ENCODE measurements around the gene FZD4. TPM values are rescaled to one million over a fixed set of nuclear protein-coding genes. Genes with fewer than 3 reads are reported as not detected.
A peak's percentile ranks its signal among the peaks of the same experiment; 100 is the strongest.

Gene FZD4
- total RNA-seq, 2 experiments from 2014 or later = not detected

DNA sequence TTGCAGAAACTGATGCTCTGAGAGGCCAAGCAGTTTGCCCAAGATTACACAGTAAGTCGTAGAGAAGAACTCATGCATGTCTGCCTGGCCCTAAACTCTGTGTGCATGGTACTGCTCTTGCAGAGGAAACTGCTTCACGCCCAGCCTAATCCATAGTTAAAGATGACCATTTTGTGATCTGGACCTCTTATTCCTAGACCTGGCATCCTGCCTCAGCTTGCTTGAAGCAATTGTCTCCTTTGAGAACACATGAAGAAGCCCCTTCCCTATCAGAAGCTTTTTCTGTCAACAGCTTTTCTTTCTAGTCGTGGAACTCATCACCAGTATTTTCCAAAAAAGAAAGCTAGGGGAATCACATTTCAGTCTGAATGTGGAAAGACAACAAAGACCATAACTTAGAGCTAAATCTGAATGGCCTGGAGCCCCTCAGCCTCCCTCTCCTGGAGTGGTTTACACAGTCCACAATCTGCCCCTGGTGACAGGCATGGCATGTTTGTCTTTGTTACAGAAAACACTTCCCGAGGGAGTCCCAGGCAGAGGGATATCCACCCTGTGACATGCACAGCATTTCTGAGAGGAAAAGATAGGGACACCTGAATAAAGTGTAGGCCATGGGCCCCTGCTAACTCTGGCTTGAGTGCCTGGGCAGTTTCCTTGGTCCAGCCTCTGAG is 2.9 kb upstream of the FZD4 start:
- ATAC-seq (ENCODE audit: poor library complexity) = no peak
- POLR2A ChIA-PET = interaction anchor here (0.6 kb wide), 1 partner anchor 331 kb away, joined by 4 read pairs; no protein-coding TSS in a partner anchor
- Histone ChIP-seq H3K4me3 (ENCODE audit: low read length) (no peak overlapping the region), H3K27me3 (ENCODE audit: control insufficient read depth in 1 of 2, insufficient read depth in 2 of 2, low read length in 2 of 2) (peaks cover 19 to 31% of the 10 kb centered on the region in 2 experiments), H3K36me3 (ENCODE audit: insufficient read depth, low read length) (no peaks in the 10 kb centered on the region), H3K4me1 (ENCODE audit: insufficient read depth, low read length) (peaks cover 16% of the 10 kb centered on the region), H3K9me3 (ENCODE audit: control insufficient read depth in 1 of 2, insufficient read depth in 1 of 2, low read length in 2 of 2) (peaks cover 0 to 4% of the 10 kb centered on the region in 2 experiments), H3K27ac (ENCODE audit: low read depth in 1 of 2, low read length in 2 of 2) (no peak overlapping the region)
- no peaks in the 10 kb centered on the region for H3K36me3 Mint-ChIP-seq (ENCODE audit: low read depth)
- no peak overlapping the region for H3K4me3 Mint-ChIP-seq
- no peak overlapping the region for H3K27ac Mint-ChIP-seq
- TF ChIP-seq, protein P1, sequence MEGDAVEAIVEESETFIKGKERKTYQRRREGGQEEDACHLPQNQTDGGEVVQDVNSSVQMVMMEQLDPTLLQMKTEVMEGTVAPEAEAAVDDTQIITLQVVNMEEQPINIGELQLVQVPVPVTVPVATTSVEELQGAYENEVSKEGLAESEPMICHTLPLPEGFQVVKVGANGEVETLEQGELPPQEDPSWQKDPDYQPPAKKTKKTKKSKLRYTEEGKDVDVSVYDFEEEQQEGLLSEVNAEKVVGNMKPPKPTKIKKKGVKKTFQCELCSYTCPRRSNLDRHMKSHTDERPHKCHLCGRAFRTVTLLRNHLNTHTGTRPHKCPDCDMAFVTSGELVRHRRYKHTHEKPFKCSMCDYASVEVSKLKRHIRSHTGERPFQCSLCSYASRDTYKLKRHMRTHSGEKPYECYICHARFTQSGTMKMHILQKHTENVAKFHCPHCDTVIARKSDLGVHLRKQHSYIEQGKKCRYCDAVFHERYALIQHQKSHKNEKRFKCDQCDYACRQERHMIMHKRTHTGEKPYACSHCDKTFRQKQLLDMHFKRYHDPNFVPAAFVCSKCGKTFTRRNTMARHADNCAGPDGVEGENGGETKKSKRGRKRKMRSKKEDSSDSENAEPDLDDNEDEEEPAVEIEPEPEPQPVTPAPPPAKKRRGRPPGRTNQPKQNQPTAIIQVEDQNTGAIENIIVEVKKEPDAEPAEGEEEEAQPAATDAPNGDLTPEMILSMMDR (IDR thresholded peaks at IDR 0.05) = no peak
- H3K9me3 Mint-ChIP-seq = no peaks in the 10 kb centered on the region
- H3K4me1 Mint-ChIP-seq (ENCODE audit: low read depth) = peaks cover 10% of the 10 kb centered on the region
- intact Hi-C loops (cut with DNase I, micrococcal nuclease) = no loop called here
- H3K27me3 Mint-ChIP-seq = peaks cover 79% of the 10 kb centered on the region
- no peak for DNase-seq
- CTCF ChIA-PET = no interaction called here

DNA sequence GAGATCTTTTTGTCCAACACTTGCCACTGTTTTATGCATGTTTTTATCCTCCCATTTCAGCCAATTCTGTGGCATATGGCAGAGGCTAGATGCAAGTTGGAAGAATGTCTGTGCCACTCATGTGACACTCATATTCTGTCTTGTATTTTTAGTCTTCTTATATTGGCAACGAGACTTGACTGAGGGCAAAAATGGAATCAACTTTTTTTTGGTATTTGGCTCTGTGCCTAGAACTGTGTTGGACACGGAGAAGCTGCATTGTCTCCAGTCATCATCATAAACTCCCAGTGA is 1.7 kb upstream of the FZD4 start:
- no peak for ATAC-seq (ENCODE audit: poor library complexity)
- Histone ChIP-seq H3K9me3 (ENCODE audit: control insufficient read depth in 1 of 2, insufficient read depth in 1 of 2, low read length in 2 of 2) (peaks cover 0 to 4% of the 10 kb centered on the region in 2 experiments), H3K4me3 (ENCODE audit: low read length) (no peak overlapping the region), H3K4me1 (ENCODE audit: insufficient read depth, low read length) (peaks cover 16% of the 10 kb centered on the region), H3K27ac (ENCODE audit: low read depth in 1 of 2, low read length in 2 of 2) (no peak overlapping the region), H3K27me3 (ENCODE audit: control insufficient read depth in 1 of 2, insufficient read depth in 2 of 2, low read length in 2 of 2) (peaks cover 22 to 31% of the 10 kb centered on the region in 2 experiments), H3K36me3 (ENCODE audit: insufficient read depth, low read length) (no peaks in the 10 kb centered on the region)
- no peak for DNase-seq
- H3K4me1 Mint-ChIP-seq (ENCODE audit: low read depth) = peaks cover 10% of the 10 kb centered on the region
- H3K36me3 Mint-ChIP-seq (ENCODE audit: low read depth) = no peaks in the 10 kb centered on the region
- POLR2A ChIA-PET = interaction anchor here (0.6 kb wide), 1 partner anchor 51 kb away, joined by 3 read pairs; no protein-coding TSS in a partner anchor
- no peaks in the 10 kb centered on the region for H3K9me3 Mint-ChIP-seq
- H3K27me3 Mint-ChIP-seq = peaks cover 78% of the 10 kb centered on the region
- intact Hi-C loops (cut with DNase I, micrococcal nuclease) = no loop called here
- TF ChIP-seq, protein P1 (IDR thresholded peaks at IDR 0.05) = no peak
- CTCF ChIA-PET = no interaction called here
- no peak overlapping the region for H3K4me3 Mint-ChIP-seq
- no peak overlapping the region for H3K27ac Mint-ChIP-seq

DNA sequence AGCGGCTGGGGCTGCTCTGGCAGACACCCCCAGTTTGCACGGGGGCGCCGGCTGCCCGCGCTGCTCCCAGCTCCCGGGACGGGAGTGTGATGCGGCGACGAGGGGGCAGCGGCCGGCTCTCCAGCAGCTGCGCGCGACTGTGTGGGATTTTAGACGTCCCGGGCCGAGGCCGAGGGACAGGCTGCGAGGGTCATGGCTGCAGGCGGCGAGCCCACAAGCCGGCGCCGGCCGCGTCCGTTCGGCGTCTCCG is 159 bp downstream of the FZD4 start:
- Histone ChIP-seq H3K27me3 (ENCODE audit: control insufficient read depth in 1 of 2, insufficient read depth in 2 of 2, low read length in 2 of 2) (peaks cover 22 to 31% of the 10 kb centered on the region in 2 experiments), H3K9me3 (ENCODE audit: control insufficient read depth in 1 of 2, insufficient read depth in 1 of 2, low read length in 2 of 2) (peaks cover 0 to 4% of the 10 kb centered on the region in 2 experiments), H3K4me1 (ENCODE audit: insufficient read depth, low read length) (peaks cover 16% of the 10 kb centered on the region), H3K4me3 (ENCODE audit: low read length) (peak overlapping the region; percentile 16), H3K27ac (ENCODE audit: low read depth in 1 of 2, low read length in 2 of 2) (no peak overlapping the region), H3K36me3 (ENCODE audit: insufficient read depth, low read length) (no peaks in the 10 kb centered on the region)
- no peak overlapping the region for H3K27ac Mint-ChIP-seq
- H3K27me3 Mint-ChIP-seq = peaks cover 64% of the 10 kb centered on the region
- POLR2A ChIA-PET = no interaction called here
- ATAC-seq (ENCODE audit: poor library complexity) (no peak), DNase-seq (no peak)
- intact Hi-C loops (cut with DNase I, micrococcal nuclease) = no loop called here
- H3K4me3 Mint-ChIP-seq = no peak overlapping the region
- TF ChIP-seq, protein P1 (IDR thresholded peaks at IDR 0.05) = no peak
- H3K9me3 Mint-ChIP-seq = no peaks in the 10 kb centered on the region
- CTCF ChIA-PET = no interaction called here
- no peaks in the 10 kb centered on the region for H3K36me3 Mint-ChIP-seq (ENCODE audit: low read depth)
- H3K4me1 Mint-ChIP-seq (ENCODE audit: low read depth) = peaks cover 10% of the 10 kb centered on the region

Measured in CD4-positive, alpha-beta T cell (primary cell).